IMR-90 (cell line): ENCODE results near the gene SOX2.

Experiments used
- BHLHE40 ChIP-seq: fragments of 150-350 bp; IDR thresholded peaks from 2 replicates; pipeline ENCODE4 v1.6.1; 2016; ENCODE audit warnings: mild to moderate bottlenecking, low read depth, low read length
- CEBPB ChIP-seq: IDR thresholded peaks from 2 replicates; pipeline ENCODE4 v1.6.1; 2012; ENCODE audit warnings: low read depth, low read length, improper control_type of control experiment
- MXI1 ChIP-seq: IDR thresholded peaks from 2 replicates; pipeline ENCODE4 v1.6.1; 2012; ENCODE audit warnings: low read depth, mild to moderate bottlenecking, low read length, moderate library complexity, borderline replicate concordance
- POLR2A ChIP-seq: IDR thresholded peaks from 2 replicates; pipeline ENCODE4 v1.6.1; 2012; ENCODE audit warnings: mild to moderate bottlenecking, low read depth, low read length
- RAD21 ChIP-seq: IDR thresholded peaks from 2 replicates; pipeline ENCODE4 v1.6.1; 2012; ENCODE audit warnings: low read length, improper control_type of control experiment
- RCOR1 ChIP-seq: IDR thresholded peaks from 2 replicates; pipeline ENCODE4 v1.6.1; 2012; ENCODE audit warnings: mild to moderate bottlenecking, low read length, improper control_type of control experiment; ENCODE audit not compliant: insufficient replicate concordance
- RFX5 ChIP-seq: IDR thresholded peaks from 2 replicates; pipeline ENCODE4 v1.8.0; 2012; ENCODE audit warnings: low read depth, mild to moderate bottlenecking, low read length, moderate library complexity
- SMC3 ChIP-seq: fragments of 150-350 bp; IDR thresholded peaks from 2 replicates; pipeline ENCODE4 v1.6.1; 2016; ENCODE audit warnings: low read depth, mild to moderate bottlenecking, antibody characterized with exemption, low read length, moderate library complexity
- TF ChIP-seq, protein P1 (sequence below): conservative IDR thresholded peaks from 2 replicates; pipeline ENCODE4 v1.5.1; 2012; ENCODE audit warnings: mild to moderate bottlenecking, low read depth, low read length, improper control_type of control experiment

DNA sequence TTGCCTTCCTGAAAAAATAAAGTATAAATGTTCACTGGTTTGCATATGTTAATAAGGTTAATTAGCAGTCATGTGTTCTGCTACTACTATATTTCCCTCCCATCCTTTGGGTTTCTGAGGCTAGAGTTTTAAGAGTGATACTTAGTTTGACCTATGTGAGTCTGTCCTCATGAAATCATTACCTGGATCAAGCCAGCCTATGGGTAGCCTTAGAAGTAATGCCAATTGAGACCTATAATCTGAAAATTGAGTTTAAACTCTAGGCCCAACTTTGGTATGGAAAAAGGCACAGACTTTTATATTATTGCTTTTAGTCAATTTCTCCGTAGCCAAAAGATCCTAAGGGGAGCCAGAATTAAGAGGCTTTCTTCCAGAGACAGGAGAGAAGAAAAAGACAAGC is 18.4 kb upstream of the SOX2 start:
- no peak for TF ChIP-seq POLR2A
- TF ChIP-seq CEBPB, result no peak
- TF ChIP-seq BHLHE40, result no peak
- TF ChIP-seq, protein P1, sequence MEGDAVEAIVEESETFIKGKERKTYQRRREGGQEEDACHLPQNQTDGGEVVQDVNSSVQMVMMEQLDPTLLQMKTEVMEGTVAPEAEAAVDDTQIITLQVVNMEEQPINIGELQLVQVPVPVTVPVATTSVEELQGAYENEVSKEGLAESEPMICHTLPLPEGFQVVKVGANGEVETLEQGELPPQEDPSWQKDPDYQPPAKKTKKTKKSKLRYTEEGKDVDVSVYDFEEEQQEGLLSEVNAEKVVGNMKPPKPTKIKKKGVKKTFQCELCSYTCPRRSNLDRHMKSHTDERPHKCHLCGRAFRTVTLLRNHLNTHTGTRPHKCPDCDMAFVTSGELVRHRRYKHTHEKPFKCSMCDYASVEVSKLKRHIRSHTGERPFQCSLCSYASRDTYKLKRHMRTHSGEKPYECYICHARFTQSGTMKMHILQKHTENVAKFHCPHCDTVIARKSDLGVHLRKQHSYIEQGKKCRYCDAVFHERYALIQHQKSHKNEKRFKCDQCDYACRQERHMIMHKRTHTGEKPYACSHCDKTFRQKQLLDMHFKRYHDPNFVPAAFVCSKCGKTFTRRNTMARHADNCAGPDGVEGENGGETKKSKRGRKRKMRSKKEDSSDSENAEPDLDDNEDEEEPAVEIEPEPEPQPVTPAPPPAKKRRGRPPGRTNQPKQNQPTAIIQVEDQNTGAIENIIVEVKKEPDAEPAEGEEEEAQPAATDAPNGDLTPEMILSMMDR, result no peak
- no peak for TF ChIP-seq SMC3
- no peak for TF ChIP-seq RFX5
- TF ChIP-seq MXI1, result no peak
- no peak for TF ChIP-seq RCOR1
- no peak for TF ChIP-seq RAD21
